Ovary (tissue), 9 donors: ENCODE data around the gene PRPS2. TPM values are rescaled to one million over a fixed set of nuclear protein-coding genes. Genes with fewer than 3 reads are reported as not detected.

Experiments
- DNase-seq, 5 donors: peaks; one replicate each; pipeline ENCODE4 v3.0.0-alpha.2; 2019 to 2020
- H3K27ac ChIP-seq, 2 donors: fragments of 200-600 bp; one replicate each; pipeline versions ENCODE4 v1.5.1 to v1.8.0; 2019 to 2022
- H3K27me3 ChIP-seq: fragments of 200-600 bp; one replicate; pipeline ENCODE4 v1.8.0; 2022
- H3K36me3 ChIP-seq: fragments of 200-600 bp; sonication (generic); one replicate; pipeline ENCODE4 v1.5.1; 2019
- H3K4me1 ChIP-seq: one replicate; pipeline ENCODE4 v1.8.1; 2013; ENCODE audit warnings: mild to moderate bottlenecking, moderate library complexity; ENCODE audit not compliant: insufficient read depth
- H3K4me3 ChIP-seq: fragments of 200-600 bp; sonication (generic); one replicate; pipeline ENCODE4 v1.5.1; 2017
- H3K9me3 ChIP-seq, 2 donors: fragments of 200-600 bp in 1 of 2; sonication (generic) in 1 of 2; one replicate each; pipeline versions ENCODE4 v1.5.1 to v1.8.1; 2013 to 2019; ENCODE audit warnings: mild to moderate bottlenecking in 1 of 2, moderate library complexity in 1 of 2
- EP300 ChIP-seq: sonication (generic); formaldehyde crosslinking; IDR thresholded peaks from one replicate; pipeline ENCODE4 v1.6.1; 2017; ENCODE audit warnings: antibody characterized with exemption
- POLR2A ChIP-seq: fragments of 450-650 bp; IDR thresholded peaks from one replicate; pipeline ENCODE4 v1.6.1; 2017; ENCODE audit warnings: antibody characterized with exemption, mild to moderate bottlenecking, moderate library complexity
- WGBS, 3 donors: extraction: QIAGEN DNeasy Blood & Tissue Kit in 1 of 3; methylation state at CpG; one replicate each; pipeline versions ENCODE4 v1.1.5 to v1.1.7; 2013 to 2017; 5-methylcytosine and 5-hydroxymethylcytosine counted together
- intact Hi-C, 4 donors: fragments of 100-400 bp; cut with DNase I; formaldehyde crosslinking; loops; one replicate each; pipeline versions ENCODE4 v1.11.0 to v1.15.1; 2022 to 2023
- polyA plus RNA-seq, 2 donors: library from polyadenylated mRNA; stranded (reverse); fragments of 200-250 nt in 1 of 2; fragments of 350-450 nt in 1 of 2; fragmentation: Illumina TruSeq in 1 of 2; extraction: RNeasy Lipid Tissue Mini Kit (QIAGEN cat#74804) in 1 of 2; gene quantifications; one replicate each; pipeline ENCODE4 v1.2.3, GENCODE V29; 2013 to 2014
- total RNA-seq, 7 donors: library from RNA; depleted of rRNA in 2 of 7; stranded (reverse); fragments of >200 nt in 2 of 7; fragmentation: NEBNext Ultra II Directional in 3 of 7; extraction: Animal tissue kit (Norgen Biotek cat#: 25700) in 3 of 7; gene quantifications; one replicate each; pipeline versions ENCODE4 v1.1.0 to v1.2.4, GENCODE V29; 2016 to 2023
- TF ChIP-seq, protein P1 (sequence below), 3 donors: fragments of 450-650 bp in 2 of 3; fragments of 200-600 bp in 1 of 3; IDR thresholded peaks; one replicate each; pipeline versions ENCODE4 v1.5.1 to v1.8.0; 2016 to 2022; ENCODE audit warnings: antibody characterized with exemption in 3 of 3, mild to moderate bottlenecking in 1 of 3
- donor health status: DM: no; HTN: no; CAD: no; lungs with moderate emphysema.
- donor health status: DM: no; HTN: no; CAD: no.
- donor health status: Bipolar disorder and iron deficiency.
- donor health status: DM: yes; HTN: yes; CAD: no.
- donor health status: DM: no; HTN: no; CAD: no.
- donor health status: DM: yes; HTN: yes; CAD: no.

Gene PRPS2
- total and polyA plus RNA-seq, 9 donors = 81.4 to 501 (median 113) TPM

DNA sequence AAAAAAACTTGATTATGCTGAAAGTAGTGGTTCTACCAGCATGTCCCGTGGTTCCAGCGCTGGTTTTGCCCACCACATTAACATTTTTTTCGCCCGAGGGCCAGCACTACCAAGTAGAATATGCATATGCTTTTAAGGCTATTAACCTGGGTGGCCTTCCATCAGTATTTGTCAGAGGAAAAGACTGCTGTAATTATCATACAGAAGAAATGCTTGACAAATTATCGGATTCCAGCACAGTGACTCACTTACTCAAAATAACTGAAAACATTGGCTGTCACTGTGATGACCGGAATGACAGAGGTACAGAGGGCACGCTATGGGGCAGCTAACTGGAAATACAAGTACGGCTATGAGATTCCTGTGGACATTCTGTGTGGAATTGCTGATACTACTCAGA is 34.6 kb downstream of the PRPS2 start:
- 82 to 86% (median 86%) methylated on average over 8 of the region's 8 CpGs for WGBS, 3 donors
- H3K4me3 ChIP-seq = no peak overlapping the region
- no peaks in the 10 kb centered on the region for H3K9me3 ChIP-seq
- no peak overlapping the region for H3K27ac ChIP-seq
- H3K36me3 ChIP-seq = no peaks in the 10 kb centered on the region
- H3K4me1 ChIP-seq = no peaks in the 10 kb centered on the region
- no peaks in the 10 kb centered on the region for H3K27me3 ChIP-seq
- no peak for DNase-seq
- TF ChIP-seq POLR2A (no peak), EP300 (no peak)
- TF ChIP-seq, protein P1, sequence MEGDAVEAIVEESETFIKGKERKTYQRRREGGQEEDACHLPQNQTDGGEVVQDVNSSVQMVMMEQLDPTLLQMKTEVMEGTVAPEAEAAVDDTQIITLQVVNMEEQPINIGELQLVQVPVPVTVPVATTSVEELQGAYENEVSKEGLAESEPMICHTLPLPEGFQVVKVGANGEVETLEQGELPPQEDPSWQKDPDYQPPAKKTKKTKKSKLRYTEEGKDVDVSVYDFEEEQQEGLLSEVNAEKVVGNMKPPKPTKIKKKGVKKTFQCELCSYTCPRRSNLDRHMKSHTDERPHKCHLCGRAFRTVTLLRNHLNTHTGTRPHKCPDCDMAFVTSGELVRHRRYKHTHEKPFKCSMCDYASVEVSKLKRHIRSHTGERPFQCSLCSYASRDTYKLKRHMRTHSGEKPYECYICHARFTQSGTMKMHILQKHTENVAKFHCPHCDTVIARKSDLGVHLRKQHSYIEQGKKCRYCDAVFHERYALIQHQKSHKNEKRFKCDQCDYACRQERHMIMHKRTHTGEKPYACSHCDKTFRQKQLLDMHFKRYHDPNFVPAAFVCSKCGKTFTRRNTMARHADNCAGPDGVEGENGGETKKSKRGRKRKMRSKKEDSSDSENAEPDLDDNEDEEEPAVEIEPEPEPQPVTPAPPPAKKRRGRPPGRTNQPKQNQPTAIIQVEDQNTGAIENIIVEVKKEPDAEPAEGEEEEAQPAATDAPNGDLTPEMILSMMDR (IDR thresholded peaks at IDR 0.05) = no peak
- intact Hi-C loops = no loop called here

DNA sequence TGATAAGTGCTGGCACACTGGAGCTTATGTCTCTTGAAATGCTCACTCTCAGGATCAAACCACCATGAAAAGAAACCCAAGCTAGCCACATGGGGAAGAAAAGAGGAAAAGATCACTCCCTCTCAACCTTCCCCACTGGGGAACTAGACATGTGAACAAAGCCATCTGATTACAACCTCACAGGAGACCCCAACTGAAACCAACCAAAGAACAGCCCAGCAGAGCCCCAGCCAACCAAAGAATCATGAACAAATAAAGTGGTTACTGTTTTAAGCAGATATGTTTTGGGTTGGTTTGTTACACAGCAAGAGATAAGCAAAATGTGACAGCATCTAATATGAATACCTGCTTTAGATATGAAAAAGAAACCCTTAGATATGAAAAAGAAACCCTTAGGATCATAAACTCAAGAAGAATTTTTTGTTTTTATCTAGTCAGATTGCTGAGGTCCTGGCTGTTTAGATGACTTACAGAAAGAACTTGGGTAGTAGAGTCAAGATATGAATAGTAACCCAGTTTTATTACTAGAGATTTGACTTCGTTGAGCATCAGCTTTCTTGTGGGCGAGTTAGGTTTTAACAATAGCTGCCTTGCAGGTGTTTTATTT is 52.0 kb downstream of the PRPS2 start:
- H3K27me3 ChIP-seq = no peaks in the 10 kb centered on the region
- H3K9me3 ChIP-seq = peaks cover 0 to 4% of the 10 kb centered on the region in 2 donors
- H3K36me3 ChIP-seq = no peaks in the 10 kb centered on the region
- no peak overlapping the region for H3K27ac ChIP-seq
- no peak for DNase-seq
- TF ChIP-seq, protein P1 (IDR thresholded peaks at IDR 0.05) = no peak
- TF ChIP-seq EP300 (no peak), POLR2A (no peak)
- intact Hi-C loops = no loop called here
- H3K4me3 ChIP-seq = no peak overlapping the region
- no peaks in the 10 kb centered on the region for H3K4me1 ChIP-seq
- 66 to 76% (median 69%) methylated on average over 2 of the region's 2 CpGs for WGBS, 3 donors

DNA sequence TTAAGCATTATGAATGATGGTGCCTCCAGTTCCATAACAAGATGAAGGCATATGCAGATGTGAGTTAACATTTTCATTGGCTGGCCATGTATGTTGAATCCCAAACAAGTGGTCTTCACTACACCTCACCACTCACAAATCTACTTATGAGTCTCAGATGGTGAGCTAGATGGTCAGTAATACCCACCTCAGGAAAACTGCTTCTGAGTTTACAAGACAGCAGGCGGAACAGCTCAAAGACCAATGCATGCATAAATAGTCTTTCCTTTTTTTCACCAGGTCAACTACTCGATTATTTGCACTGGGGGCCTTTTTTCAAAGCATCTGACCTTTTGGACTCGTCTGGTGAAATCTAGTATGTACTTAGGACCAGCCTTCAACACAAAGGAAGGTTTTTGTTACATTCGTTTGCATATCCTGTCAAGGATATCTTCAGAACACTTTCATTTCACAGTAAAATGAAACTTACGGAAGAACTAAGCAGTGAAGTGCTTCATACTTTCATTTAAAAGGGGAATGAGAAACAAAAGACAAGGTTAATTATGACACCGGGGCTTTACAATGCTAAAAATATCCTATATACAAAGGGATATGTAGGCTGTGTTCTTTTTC is 52.6 kb downstream of the PRPS2 start:
- intact Hi-C loops = no loop called here
- WGBS, 3 donors = 36 to 45% (median 43%) methylated on average over 6 of the region's 6 CpGs
- H3K4me3 ChIP-seq = no peak overlapping the region

DNA sequence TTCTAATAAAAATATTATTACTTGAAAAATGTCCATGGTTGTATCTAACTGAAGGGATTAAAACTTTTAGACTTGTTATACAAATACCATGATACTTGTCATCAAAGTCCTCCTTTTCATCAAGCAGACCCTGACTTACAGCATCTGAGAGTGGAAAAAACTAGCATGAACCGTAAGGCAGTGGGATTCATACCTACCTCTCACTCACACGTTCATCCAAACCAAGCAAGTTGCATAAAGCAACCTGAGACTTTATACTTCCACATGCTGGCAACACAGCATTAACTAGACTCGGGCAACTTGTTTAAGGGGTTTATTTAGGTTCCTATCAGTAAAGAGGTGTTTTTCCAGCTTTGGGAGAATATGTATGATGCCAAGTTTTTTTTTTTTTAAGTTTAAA is 53.1 kb downstream of the PRPS2 start:
- no peaks in the 10 kb centered on the region for H3K27me3 ChIP-seq
- no peak overlapping the region for H3K4me3 ChIP-seq
- DNase-seq = no peak
- no peaks in the 10 kb centered on the region for H3K4me1 ChIP-seq
- H3K9me3 ChIP-seq = no peaks in the 10 kb centered on the region
- WGBS, 3 donors = 51 to 57% (median 54%) methylated on average over 3 of the region's 3 CpGs
- TF ChIP-seq EP300 = no peak
- TF ChIP-seq, protein P1 (IDR thresholded peaks at IDR 0.05) = no peak
- no peak for TF ChIP-seq POLR2A
- H3K27ac ChIP-seq = no peak overlapping the region
- no peaks in the 10 kb centered on the region for H3K36me3 ChIP-seq
- intact Hi-C loops = no loop called here

More for the DNA sequence above, 52.6 kb downstream of the PRPS2 start:
- no peak overlapping the region for H3K27ac ChIP-seq
- H3K9me3 ChIP-seq = peaks cover 0 to 1% of the 10 kb centered on the region in 2 donors
- TF ChIP-seq EP300 (no peak), POLR2A (no peak)
- TF ChIP-seq, protein P1 (IDR thresholded peaks at IDR 0.05) = no peak
- no peaks in the 10 kb centered on the region for H3K36me3 ChIP-seq
- DNase-seq = no peak
- H3K27me3 ChIP-seq = no peaks in the 10 kb centered on the region
- no peaks in the 10 kb centered on the region for H3K4me1 ChIP-seq
